ENCODE data around the gene TMEM139.

GRCh38 chr7:143245123-143245522, 39.6 kb upstream of the TMEM139 start:
- TF ChIP-seq, protein P1, sequence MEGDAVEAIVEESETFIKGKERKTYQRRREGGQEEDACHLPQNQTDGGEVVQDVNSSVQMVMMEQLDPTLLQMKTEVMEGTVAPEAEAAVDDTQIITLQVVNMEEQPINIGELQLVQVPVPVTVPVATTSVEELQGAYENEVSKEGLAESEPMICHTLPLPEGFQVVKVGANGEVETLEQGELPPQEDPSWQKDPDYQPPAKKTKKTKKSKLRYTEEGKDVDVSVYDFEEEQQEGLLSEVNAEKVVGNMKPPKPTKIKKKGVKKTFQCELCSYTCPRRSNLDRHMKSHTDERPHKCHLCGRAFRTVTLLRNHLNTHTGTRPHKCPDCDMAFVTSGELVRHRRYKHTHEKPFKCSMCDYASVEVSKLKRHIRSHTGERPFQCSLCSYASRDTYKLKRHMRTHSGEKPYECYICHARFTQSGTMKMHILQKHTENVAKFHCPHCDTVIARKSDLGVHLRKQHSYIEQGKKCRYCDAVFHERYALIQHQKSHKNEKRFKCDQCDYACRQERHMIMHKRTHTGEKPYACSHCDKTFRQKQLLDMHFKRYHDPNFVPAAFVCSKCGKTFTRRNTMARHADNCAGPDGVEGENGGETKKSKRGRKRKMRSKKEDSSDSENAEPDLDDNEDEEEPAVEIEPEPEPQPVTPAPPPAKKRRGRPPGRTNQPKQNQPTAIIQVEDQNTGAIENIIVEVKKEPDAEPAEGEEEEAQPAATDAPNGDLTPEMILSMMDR (conservative IDR thresholded peaks at IDR 0.05; ENCODE audit: low read depth, low read length): no peak
- no peak for TF ChIP-seq EZH2 (IDR thresholded peaks at IDR 0.05; ENCODE audit: borderline replicate concordance, low read depth, low read length, poor library complexity, severe bottlenecking)

All from A673 (cell line).